Breast epithelium (tissue), 3 donors: ENCODE data around the gene IRF6.

Experiments
- CTCF ChIP-seq, 3 donors: fragments of 450-650 bp; IDR thresholded peaks; one replicate each; pipeline ENCODE4 v1.5.1; 2016 to 2017; ENCODE audit warnings: antibody characterized with exemption in 3 of 3, mild to moderate bottlenecking in 3 of 3, moderate library complexity in 3 of 3
- POLR2A ChIP-seq: fragments of 450-650 bp; IDR thresholded peaks from one replicate; pipeline ENCODE4 v1.6.1; 2016; ENCODE audit warnings: antibody characterized with exemption, mild to moderate bottlenecking, moderate library complexity

DNA sequence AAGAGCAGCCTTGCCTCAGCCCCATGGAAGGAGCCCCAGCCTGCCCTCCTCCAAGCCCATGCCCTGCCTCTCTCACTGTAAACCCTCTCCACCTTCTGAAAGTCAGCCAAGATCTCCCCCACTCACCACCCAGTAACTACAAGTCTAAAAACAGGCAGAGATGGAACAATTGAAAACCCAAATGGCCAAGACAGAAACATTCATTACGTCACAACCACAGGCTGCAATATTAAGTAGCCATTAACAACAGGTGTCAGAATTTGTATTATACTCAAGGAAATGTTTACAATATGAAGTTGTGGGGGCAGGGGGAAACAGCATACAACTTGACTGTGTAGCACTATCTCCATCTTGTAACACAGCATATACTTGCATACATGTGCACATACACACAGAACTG is 2.4 kb downstream of the IRF6 start:
- no peak for TF ChIP-seq POLR2A
- TF ChIP-seq CTCF (IDR thresholded peaks at IDR 0.05) = no peak
